Loucy (cell line): ENCODE measurements around the gene OR13C8.

Source experiments
- CTCF ChIP-seq: fragments of 200-600 bp; sonication (generic); conservative IDR thresholded peaks from 2 replicates; pipeline ENCODE4 v1.5.1; 2014; ENCODE audit warnings: mild to moderate bottlenecking, antibody characterized with exemption, low read length
- EZH2phosphoT487 ChIP-seq: fragments of 200-600 bp; IDR thresholded peaks from 2 replicates; pipeline ENCODE4 v1.6.1; 2018; ENCODE audit warnings: antibody characterized with exemption, mild to moderate bottlenecking, moderate library complexity, borderline replicate concordance

- no peak for TF ChIP-seq CTCF
- no peak for TF ChIP-seq EZH2phosphoT487
These were observed 3.6 kb downstream of the OR13C8 start for GRCh38 chr9:104572612-104573011.
